Anterior cingulate cortex (tissue), 58 donors: Measurements from ENCODE around the gene IL1F10.
"Not testable (repeated sequence)": the region's sequence is repeated elsewhere in the genome, so short reads cannot be mapped to it uniquely, and the experiment has no call there.

Experiments used
- DNase-seq, 58 donors: peaks; one replicate each; lab custom pipeline; 2025; lab: John Stamatoyannopoulos, UW

The IL1F10 gene

GRCh38 chr2:113078350-113078839 is 10.6 kb downstream of the IL1F10 start:
- peak in 1 of 58 donors; percentile 51 for DNase-seq

- DNase-seq, result no peak
Observed at GRCh38 chr2:113079131-113079530, 11.4 kb downstream of the IL1F10 start.

GRCh38 chr2:113080134-113080533 is 12.4 kb downstream of the IL1F10 start:
- peak in 5 of 58 donors; percentile 1 to 11 (median 3) for DNase-seq

GRCh38 chr2:113081488-113082210 is 13.9 kb downstream of the IL1F10 start:
- DNase-seq, result no peak

- no peak for DNase-seq
Observed at GRCh38 chr2:113083296-113083695, 15.5 kb downstream of the IL1F10 start.

GRCh38 chr2:113084249-113085000 is 16.7 kb downstream of the IL1F10 start:
- no peak for DNase-seq

GRCh38 chr2:113085542-113085941 is 17.8 kb downstream of the IL1F10 start:
- no peak for DNase-seq

GRCh38 chr2:113088213-113088992 is 20.6 kb downstream of the IL1F10 start:
- no peak for DNase-seq

- DNase-seq, result no peak
Observed at GRCh38 chr2:113089916-113090315, 22.1 kb downstream of the IL1F10 start.

- no peak for DNase-seq
Observed at GRCh38 chr2:113091231-113091896, 23.6 kb downstream of the IL1F10 start.

- DNase-seq, result no peak
Observed at GRCh38 chr2:113092864-113093612, 25.3 kb downstream of the IL1F10 start.

- DNase-seq, result no peak
Observed at GRCh38 chr2:113093613-113093977, 25.8 kb downstream of the IL1F10 start.

GRCh38 chr2:113096306-113096705 is 28.5 kb downstream of the IL1F10 start:
- not testable (repeated sequence) for DNase-seq

- DNase-seq, result not testable (repeated sequence)
Observed at GRCh38 chr2:113096842-113097618, 29.3 kb downstream of the IL1F10 start.

- DNase-seq, result no peak
Observed at GRCh38 chr2:113098041-113098440, 30.3 kb downstream of the IL1F10 start.

GRCh38 chr2:113098532-113098931 is 30.8 kb downstream of the IL1F10 start:
- DNase-seq, result no peak

- DNase-seq, result no peak
Observed at GRCh38 chr2:113102133-113102532, 34.4 kb downstream of the IL1F10 start.

GRCh38 chr2:113103277-113103676 is 35.5 kb downstream of the IL1F10 start:
- no peak for DNase-seq
